Testis (tissue), 2 donors: ENCODE results near the gene TBCC.

Experiments used
- CTCF ChIP-seq, 3 experiments: fragments of 450-650 bp in 2 of 3; fragments of 200-600 bp in 1 of 3; sonication (generic) in 1 of 3; IDR thresholded peaks; one replicate each; pipeline ENCODE4 v1.5.1; 2016 to 2019; ENCODE audit warnings: antibody characterized with exemption in 3 of 3, mild to moderate bottlenecking in 2 of 3, moderate library complexity in 1 of 3
- POLR2A ChIP-seq: fragments of 450-650 bp; IDR thresholded peaks from one replicate; pipeline ENCODE4 v1.6.1; 2017; ENCODE audit warnings: antibody characterized with exemption, mild to moderate bottlenecking, moderate library complexity

GRCh38 chr6:42711930-42712329 lies 34.0 kb downstream of the TBCC start:
- TF ChIP-seq POLR2A: no peak
- no peak for TF ChIP-seq CTCF (IDR thresholded peaks at IDR 0.05)
